ENCODE results near the gene CCDC33. TPM values are rescaled to one million over a fixed set of nuclear protein-coding genes. Genes with fewer than 3 reads are reported as not detected.

Gene CCDC33
- total and polyA plus RNA-seq, 2 donors (not counting 3 experiments of a cell fraction or from before 2014, with no cell fraction given), result not detected

GRCh38 chr15:74381481-74381880 lies 145.4 kb downstream of the CCDC33 start:
- Histone ChIP-seq H3K4me2 (ENCODE audit: insufficient read depth, low read length) (no peak overlapping the region), H3K27ac (ENCODE audit: insufficient read depth, low read depth, low read length) (no peak overlapping the region), H2AFZ (ENCODE audit: low read depth, low read length) (no peak overlapping the region), H3K9me3 (replicated peaks; ENCODE audit: control insufficient read depth, insufficient read depth, low read length) (no peaks in the 10 kb centered on the region), H3K4me1 (ENCODE audit: control insufficient read depth, extremely low read depth, insufficient read depth, low read length) (peaks cover 27% of the 10 kb centered on the region), H3K9ac (replicated peaks; ENCODE audit: extremely low read depth, insufficient read depth, low read length) (no peak overlapping the region), H3K27me3 (ENCODE audit: control insufficient read depth in 2 of 2, insufficient read depth in 2 of 2, low read length in 2 of 2) (no peaks in the 10 kb centered on the region), H3K79me2 (ENCODE audit: control insufficient read depth, insufficient read depth, low read length) (no peaks in the 10 kb centered on the region), H3K4me3 (replicated peaks in 1 of 3; ENCODE audit: insufficient read depth in 1 of 3, low read depth in 1 of 3, low read length in 3 of 3) (no peak overlapping the region), H3K9me1 (replicated peaks; ENCODE audit: control insufficient read depth, extremely low read depth, insufficient read depth, low read length) (no peaks in the 10 kb centered on the region), H4K20me1 (replicated peaks; ENCODE audit: control insufficient read depth, extremely low read depth, insufficient read depth, low read length) (no peaks in the 10 kb centered on the region), H3K36me3 (ENCODE audit: control insufficient read depth in 2 of 2, extremely low read depth in 1 of 2, insufficient read depth in 2 of 2, low read length in 2 of 2) (no peaks in the 10 kb centered on the region)
- ChIA-PET CTCF (interaction anchor here (1.1 to 13.9 kb wide), 11 partner anchors 22 to 387 kb away, joined by 3 to 313 read pairs (median 7); partner anchors contain the start of gene UBL7), POLR2A (no interaction called here)
- dilution Hi-C loops (cut with MboI; ENCODE audit: extremely low pct_ligation_motif_present, low sequenced_read_pairs) (no loop called here), intact Hi-C loops (cut with micrococcal nuclease) (no loop called here)
- no TSS peak for BruUV-seq (replicated peaks)
- FAIRE-seq, result no peak
- TF ChIP-seq EZH2 (IDR thresholded peaks at IDR 0.05; ENCODE audit: borderline replicate concordance, low read depth, low read length, severe bottlenecking) (no peak), MYC (IDR thresholded peaks at IDR 0.05; ENCODE audit: low read depth, low read length) (no peak), FOS (IDR thresholded peaks at IDR 0.05; ENCODE audit: borderline replicate concordance, insufficient read depth, low read length) (no peak), JUN (IDR thresholded peaks at IDR 0.05; ENCODE audit: borderline replicate concordance, insufficient read depth, insufficient read length, low read depth) (no peak), GATA2 (IDR thresholded peaks at IDR 0.05; ENCODE audit: insufficient read depth, insufficient read length, low read depth, low read length) (no peak), CTCF (IDR thresholded peaks at IDR 0.05; ENCODE audit: extremely low read depth in 1 of 2, insufficient read depth in 1 of 2, low read depth in 1 of 2, low read length in 2 of 2) (no peak), POLR2A (IDR thresholded peaks at IDR 0.05; ENCODE audit: low read depth, low read length) (no peak), POLR2AphosphoS5 (IDR thresholded peaks at IDR 0.05; ENCODE audit: insufficient read depth, low read depth, low read length) (no peak)
- DNase-seq (ENCODE audit: low read depth, low spot score), result no peak

Data from endothelial cell of umbilical vein (primary cell).